GM23338 (cell line): ENCODE measurements around the gene ACYP1.

Experiments used
- EZH2phosphoT487 ChIP-seq: fragments of 200-600 bp; sonication (generic); IDR thresholded peaks from one replicate; pipeline ENCODE4 v1.8.1; 2018; ENCODE audit warnings: antibody characterized with exemption; ENCODE audit not compliant: unreplicated experiment
- JUNB ChIP-seq: IDR thresholded peaks from one replicate; pipeline ENCODE4 v1.6.1; 2016; ENCODE audit warnings: antibody characterized with exemption; ENCODE audit not compliant: unreplicated experiment
- POLR2AphosphoS5 ChIP-seq: IDR thresholded peaks from 2 replicates; pipeline ENCODE4 v1.6.1; 2016; ENCODE audit warnings: antibody characterized with exemption, low read depth
- TF ChIP-seq, protein P1 (sequence below), 2 experiments: fragments of 200-600 bp in 1 of 2; sonication (generic) in 1 of 2; conservative IDR thresholded peaks; 2 replicates each; pipeline versions ENCODE4 v1.5.1 to v1.6.1; 2016 to 2017; ENCODE audit warnings: antibody characterized with exemption in 2 of 2, low read depth in 2 of 2, mild to moderate bottlenecking in 2 of 2, moderate library complexity in 1 of 2
- TF ChIP-seq, protein P2 (sequence below): IDR thresholded peaks from one replicate; pipeline ENCODE4 v1.6.1; 2018; ENCODE audit warnings: antibody characterized with exemption; ENCODE audit not compliant: unreplicated experiment

DNA sequence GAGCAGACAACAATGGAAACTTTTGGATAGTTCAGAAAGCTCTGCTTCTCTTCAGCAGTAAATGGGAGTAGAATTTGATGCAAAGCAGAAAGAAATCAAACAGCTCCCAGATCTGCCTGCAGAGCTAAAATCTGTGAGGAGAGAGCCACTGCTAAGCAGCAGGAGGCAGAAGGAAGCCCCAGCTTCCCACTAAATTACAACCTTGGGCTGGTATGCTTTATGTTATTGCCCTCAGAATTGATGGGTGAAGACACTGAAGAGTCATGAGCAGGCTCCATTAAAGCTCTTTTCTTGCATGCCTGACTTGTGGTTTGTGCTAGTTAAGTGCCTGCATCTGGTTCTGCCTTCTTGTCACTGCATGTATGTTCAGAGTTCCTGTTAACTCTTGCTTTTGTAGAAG is 14.0 kb upstream of the ACYP1 start:
- TF ChIP-seq, protein P1, sequence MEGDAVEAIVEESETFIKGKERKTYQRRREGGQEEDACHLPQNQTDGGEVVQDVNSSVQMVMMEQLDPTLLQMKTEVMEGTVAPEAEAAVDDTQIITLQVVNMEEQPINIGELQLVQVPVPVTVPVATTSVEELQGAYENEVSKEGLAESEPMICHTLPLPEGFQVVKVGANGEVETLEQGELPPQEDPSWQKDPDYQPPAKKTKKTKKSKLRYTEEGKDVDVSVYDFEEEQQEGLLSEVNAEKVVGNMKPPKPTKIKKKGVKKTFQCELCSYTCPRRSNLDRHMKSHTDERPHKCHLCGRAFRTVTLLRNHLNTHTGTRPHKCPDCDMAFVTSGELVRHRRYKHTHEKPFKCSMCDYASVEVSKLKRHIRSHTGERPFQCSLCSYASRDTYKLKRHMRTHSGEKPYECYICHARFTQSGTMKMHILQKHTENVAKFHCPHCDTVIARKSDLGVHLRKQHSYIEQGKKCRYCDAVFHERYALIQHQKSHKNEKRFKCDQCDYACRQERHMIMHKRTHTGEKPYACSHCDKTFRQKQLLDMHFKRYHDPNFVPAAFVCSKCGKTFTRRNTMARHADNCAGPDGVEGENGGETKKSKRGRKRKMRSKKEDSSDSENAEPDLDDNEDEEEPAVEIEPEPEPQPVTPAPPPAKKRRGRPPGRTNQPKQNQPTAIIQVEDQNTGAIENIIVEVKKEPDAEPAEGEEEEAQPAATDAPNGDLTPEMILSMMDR (conservative IDR thresholded peaks at IDR 0.05; ENCODE audit: low read depth in 2 of 2), result no peak
- TF ChIP-seq, protein P2, sequence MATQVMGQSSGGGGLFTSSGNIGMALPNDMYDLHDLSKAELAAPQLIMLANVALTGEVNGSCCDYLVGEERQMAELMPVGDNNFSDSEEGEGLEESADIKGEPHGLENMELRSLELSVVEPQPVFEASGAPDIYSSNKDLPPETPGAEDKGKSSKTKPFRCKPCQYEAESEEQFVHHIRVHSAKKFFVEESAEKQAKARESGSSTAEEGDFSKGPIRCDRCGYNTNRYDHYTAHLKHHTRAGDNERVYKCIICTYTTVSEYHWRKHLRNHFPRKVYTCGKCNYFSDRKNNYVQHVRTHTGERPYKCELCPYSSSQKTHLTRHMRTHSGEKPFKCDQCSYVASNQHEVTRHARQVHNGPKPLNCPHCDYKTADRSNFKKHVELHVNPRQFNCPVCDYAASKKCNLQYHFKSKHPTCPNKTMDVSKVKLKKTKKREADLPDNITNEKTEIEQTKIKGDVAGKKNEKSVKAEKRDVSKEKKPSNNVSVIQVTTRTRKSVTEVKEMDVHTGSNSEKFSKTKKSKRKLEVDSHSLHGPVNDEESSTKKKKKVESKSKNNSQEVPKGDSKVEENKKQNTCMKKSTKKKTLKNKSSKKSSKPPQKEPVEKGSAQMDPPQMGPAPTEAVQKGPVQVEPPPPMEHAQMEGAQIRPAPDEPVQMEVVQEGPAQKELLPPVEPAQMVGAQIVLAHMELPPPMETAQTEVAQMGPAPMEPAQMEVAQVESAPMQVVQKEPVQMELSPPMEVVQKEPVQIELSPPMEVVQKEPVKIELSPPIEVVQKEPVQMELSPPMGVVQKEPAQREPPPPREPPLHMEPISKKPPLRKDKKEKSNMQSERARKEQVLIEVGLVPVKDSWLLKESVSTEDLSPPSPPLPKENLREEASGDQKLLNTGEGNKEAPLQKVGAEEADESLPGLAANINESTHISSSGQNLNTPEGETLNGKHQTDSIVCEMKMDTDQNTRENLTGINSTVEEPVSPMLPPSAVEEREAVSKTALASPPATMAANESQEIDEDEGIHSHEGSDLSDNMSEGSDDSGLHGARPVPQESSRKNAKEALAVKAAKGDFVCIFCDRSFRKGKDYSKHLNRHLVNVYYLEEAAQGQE, result no peak
- TF ChIP-seq JUNB, result no peak
- no peak for TF ChIP-seq POLR2AphosphoS5
- TF ChIP-seq EZH2phosphoT487, result no peak
